Measurements from ENCODE around the gene PLEK.

GRCh38 chr2:68412127-68412819 lies 47.2 kb downstream of the PLEK start:
- TF ChIP-seq, protein P1, sequence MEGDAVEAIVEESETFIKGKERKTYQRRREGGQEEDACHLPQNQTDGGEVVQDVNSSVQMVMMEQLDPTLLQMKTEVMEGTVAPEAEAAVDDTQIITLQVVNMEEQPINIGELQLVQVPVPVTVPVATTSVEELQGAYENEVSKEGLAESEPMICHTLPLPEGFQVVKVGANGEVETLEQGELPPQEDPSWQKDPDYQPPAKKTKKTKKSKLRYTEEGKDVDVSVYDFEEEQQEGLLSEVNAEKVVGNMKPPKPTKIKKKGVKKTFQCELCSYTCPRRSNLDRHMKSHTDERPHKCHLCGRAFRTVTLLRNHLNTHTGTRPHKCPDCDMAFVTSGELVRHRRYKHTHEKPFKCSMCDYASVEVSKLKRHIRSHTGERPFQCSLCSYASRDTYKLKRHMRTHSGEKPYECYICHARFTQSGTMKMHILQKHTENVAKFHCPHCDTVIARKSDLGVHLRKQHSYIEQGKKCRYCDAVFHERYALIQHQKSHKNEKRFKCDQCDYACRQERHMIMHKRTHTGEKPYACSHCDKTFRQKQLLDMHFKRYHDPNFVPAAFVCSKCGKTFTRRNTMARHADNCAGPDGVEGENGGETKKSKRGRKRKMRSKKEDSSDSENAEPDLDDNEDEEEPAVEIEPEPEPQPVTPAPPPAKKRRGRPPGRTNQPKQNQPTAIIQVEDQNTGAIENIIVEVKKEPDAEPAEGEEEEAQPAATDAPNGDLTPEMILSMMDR (IDR thresholded peaks at IDR 0.05) = no peak
- no peak for TF ChIP-seq SIN3A (IDR thresholded peaks at IDR 0.05; ENCODE audit: borderline replicate concordance, low read depth, low read length)

Measured in SK-N-SH (cell line).